Dermis microvascular lymphatic vessel endothelial cell (primary cell): ENCODE results near the gene PPOX. TPM values are rescaled to one million over a fixed set of nuclear protein-coding genes. Genes with fewer than 3 reads are reported as not detected.
A peak's percentile ranks its signal among the peaks of the same experiment; 100 is the strongest.

Experiments used
- DNase-seq, 2 donors: peaks; one replicate each; pipeline versions ENCODE4 v3.0.0 to v3.0.0-alpha.2; 2010; ENCODE audit warnings: low read depth in 2 of 2
- total RNA-seq: library from RNA; depleted of rRNA; stranded (reverse); fragments of >200 nt; gene quantifications from 2 replicates; pipeline ENCODE4 v1.2.1, GENCODE V29; 2014

The PPOX gene
- total RNA-seq, 1 donor from 2014 or later: 13.0 TPM

GRCh38 chr1:161153176-161153575 lies 13.1 kb upstream of the PPOX start:
- DNase-seq: no peak

GRCh38 chr1:161153682-161154337 lies 12.4 kb upstream of the PPOX start, which contains the start of gene UFC1:
UFC1 (plus strand) TSS chr1:161153978; CDS start chr1:161153998, 20 bp downstream.
- peak; percentile 76 to 90 for DNase-seq

GRCh38 chr1:161157867-161158266 lies 8.4 kb upstream of the PPOX start:
- no peak for DNase-seq

GRCh38 chr1:161158316-161159010 lies 7.8 kb upstream of the PPOX start:
- DNase-seq: no peak

GRCh38 chr1:161159087-161159912 lies 6.9 kb upstream of the PPOX start, which contains the start of gene USP21:
USP21 (plus strand) TSS chr1:161159500; CDS start chr1:161160641, 1,141 bp downstream.
- DNase-seq: peak; percentile 78 to 90

GRCh38 chr1:161159913-161160243 lies 6.3 kb upstream of the PPOX start:
- DNase-seq: no peak

GRCh38 chr1:161160671-161161145 lies 5.5 kb upstream of the PPOX start:
- DNase-seq: no peak

GRCh38 chr1:161161652-161162051 lies 4.6 kb upstream of the PPOX start:
- no peak for DNase-seq

GRCh38 chr1:161162052-161162451 lies 4.2 kb upstream of the PPOX start:
- DNase-seq: no peak

GRCh38 chr1:161162806-161163205 lies 3.4 kb upstream of the PPOX start:
- DNase-seq: no peak

- no peak for DNase-seq
These were observed 2.4 kb upstream of the PPOX start for GRCh38 chr1:161163793-161164192.

- DNase-seq: no peak
These were observed 1.2 kb upstream of the PPOX start for GRCh38 chr1:161164901-161165610.

GRCh38 chr1:161166669-161167548 lies 683 bp downstream of the PPOX start:
- peak in 1 of 2 donors; percentile 17 for DNase-seq

GRCh38 chr1:161168906-161169305 lies 2.7 kb downstream of the PPOX start:
- DNase-seq: no peak

- no peak for DNase-seq
These were observed 5.0 kb downstream of the PPOX start for GRCh38 chr1:161171191-161171590.

- no peak for DNase-seq
These were observed 5.5 kb downstream of the PPOX start for GRCh38 chr1:161171696-161172095.

- DNase-seq: no peak
These were observed 6.1 kb downstream of the PPOX start for GRCh38 chr1:161172349-161172748.

GRCh38 chr1:161172776-161173376 lies 6.7 kb downstream of the PPOX start:
- peak in 1 of 2 donors; percentile 19 for DNase-seq

GRCh38 chr1:161173711-161174110 lies 7.5 kb downstream of the PPOX start:
- DNase-seq: no peak

GRCh38 chr1:161174911-161175310 lies 8.7 kb downstream of the PPOX start:
- DNase-seq: no peak
